ENCODE data around the gene FMN1.
A peak's percentile ranks its signal among the peaks of the same experiment; 100 is the strongest.

GRCh38 chr15:33131552-33132232 is 62.8 kb downstream of the FMN1 start:
- no peak for TF ChIP-seq CTCF (IDR thresholded peaks at IDR 0.05)
- no peak for TF ChIP-seq POLR2A (IDR thresholded peaks at IDR 0.05)
- peak; percentile 10 for TF ChIP-seq POLR2AphosphoS5 (IDR thresholded peaks at IDR 0.05)
- TF ChIP-seq EP300 (IDR thresholded peaks at IDR 0.05) = no peak
